HepG2 (cell line): ENCODE measurements around the gene NRBP1. TPM values are rescaled to one million over a fixed set of nuclear protein-coding genes. Genes with fewer than 3 reads are reported as not detected.

Source experiments
- ARID3A ChIP-seq: IDR thresholded peaks from 2 replicates; pipeline ENCODE4 v1.6.1; 2012; ENCODE audit warnings: low read depth, low read length, improper control_type of control experiment
- BRD4 ChIP-seq: sonication (generic); formaldehyde crosslinking; IDR thresholded peaks from 2 replicates; pipeline ENCODE4 v1.4.0; 2020; ENCODE audit warnings: missing genetic modification reagents
- E2F5 ChIP-seq: sonication (generic); formaldehyde crosslinking; conservative IDR thresholded peaks from 2 replicates; pipeline ENCODE4 v1.4.0; 2020; ENCODE audit warnings: missing genetic modification reagents
- ELK4 ChIP-seq: sonication (generic); formaldehyde crosslinking; IDR thresholded peaks from 2 replicates; pipeline ENCODE4 v1.9.0; 2021; ENCODE audit warnings: missing genetic modification reagents, borderline replicate concordance
- JARID2 ChIP-seq: sonication (generic); formaldehyde crosslinking; IDR thresholded peaks from 2 replicates; pipeline ENCODE4 v1.8.1; 2023; ENCODE audit warnings: missing genetic modification reagents, inconsistent platforms; ENCODE audit not compliant: insufficient replicate concordance
- KDM1A ChIP-seq: IDR thresholded peaks from 2 replicates; pipeline ENCODE4 v1.6.1; 2016; ENCODE audit warnings: missing compliant biosample characterization
- KDM5A ChIP-seq: fragments of 200-600 bp; sonication (generic); IDR thresholded peaks from 2 replicates; pipeline ENCODE4 v1.7.0; 2018; ENCODE audit warnings: antibody characterized with exemption, mild to moderate bottlenecking, low read length, borderline replicate concordance
- RBM22 ChIP-seq: fragments of 200-400 bp; formaldehyde crosslinking; optimal IDR thresholded peaks from 2 replicates; pipeline ENCODE3; 2017; ENCODE audit warnings: mild to moderate bottlenecking, low read length, moderate library complexity
- SIN3A ChIP-seq: IDR thresholded peaks from 2 replicates; pipeline ENCODE4 v1.6.1; 2011; ENCODE audit warnings: low read depth, mild to moderate bottlenecking, control low read depth, low read length, borderline replicate concordance
- SIX4 ChIP-seq: sonication (generic); formaldehyde crosslinking; IDR thresholded peaks from 2 replicates; pipeline ENCODE4 v1.4.0; 2020; ENCODE audit warnings: missing genetic modification reagents
- SMAD9 ChIP-seq: sonication (generic); formaldehyde crosslinking; IDR thresholded peaks from 2 replicates; pipeline ENCODE4 v1.5.1; 2020; ENCODE audit warnings: mild to moderate bottlenecking, missing genetic modification reagents
- TCF7L2 ChIP-seq: IDR thresholded peaks from 2 replicates; pipeline ENCODE4 v1.6.1; 2011; ENCODE audit warnings: mild to moderate bottlenecking, low read depth, low read length, moderate library complexity
- UBTF ChIP-seq: sonication (generic); formaldehyde crosslinking; IDR thresholded peaks from 2 replicates; pipeline ENCODE4 v1.4.0; 2020; ENCODE audit warnings: mild to moderate bottlenecking, missing genetic modification reagents
- ZFP90 ChIP-seq: sonication (generic); formaldehyde crosslinking; IDR thresholded peaks from 2 replicates; pipeline ENCODE4 v1.8.0; 2022; ENCODE audit warnings: missing genetic modification reagents, mild to moderate bottlenecking, inconsistent platforms, borderline replicate concordance
- ZNF260 ChIP-seq: sonication (generic); formaldehyde crosslinking; IDR thresholded peaks from 2 replicates; pipeline ENCODE4 v1.4.0; 2020; ENCODE audit warnings: missing genetic modification reagents, low read depth, mild to moderate bottlenecking, borderline replicate concordance
- ZNF337 ChIP-seq: sonication (generic); formaldehyde crosslinking; IDR thresholded peaks from 2 replicates; pipeline ENCODE4 v1.5.1; 2020; ENCODE audit warnings: missing genetic modification reagents, low read depth, mild to moderate bottlenecking, borderline replicate concordance
- ZNF484 ChIP-seq: sonication (generic); formaldehyde crosslinking; IDR thresholded peaks from 2 replicates; pipeline ENCODE4 v1.5.1; 2020; ENCODE audit warnings: mild to moderate bottlenecking, low read depth, missing genetic modification reagents, borderline replicate concordance
- ZNF691 ChIP-seq: sonication (generic); formaldehyde crosslinking; IDR thresholded peaks from 2 replicates; pipeline ENCODE4 v1.4.0; 2020; ENCODE audit warnings: missing genetic modification reagents, low read depth, mild to moderate bottlenecking, borderline replicate concordance
- ZNF772 ChIP-seq: sonication (generic); formaldehyde crosslinking; IDR thresholded peaks from 2 replicates; pipeline ENCODE4 v1.5.0; 2020; ENCODE audit warnings: mild to moderate bottlenecking, missing genetic modification reagents
- ZSCAN21 ChIP-seq: sonication (generic); formaldehyde crosslinking; IDR thresholded peaks from 2 replicates; pipeline ENCODE4 v1.8.0; 2022; ENCODE audit warnings: mild to moderate bottlenecking, missing genetic modification reagents, moderate library complexity, borderline replicate concordance
- polyA plus RNA-seq, 8 experiments: library from polyadenylated mRNA; depleted of rRNA in 3 of 8; stranded (reverse) in 7 of 8; unstranded in 1 of 8; fragments of >200 nt; fragmentation: Illumina TruSeq in 4 of 8; extraction: Trizol in 4 of 8; gene quantifications; 2 replicates each; pipeline versions ENCODE4 v1.2.1 to v1.2.3, GENCODE V29; 2011 to 2016; ENCODE audit warnings: low read depth in 4 of 8, missing spikeins in 1 of 8, mixed read lengths in 1 of 8; ENCODE audit not compliant: insufficient read depth in 1 of 8
- total RNA-seq, 5 experiments: library from RNA; depleted of rRNA; stranded (reverse); fragments of >200 nt; fragmentation: Illumina TruSeq; extraction: Trizol; gene quantifications; 2 replicates each; pipeline ENCODE4 v1.2.3, GENCODE V29; 2016; ENCODE audit warnings: low read depth in 1 of 5

NRBP1 gene
- total and polyA plus RNA-seq, 2 of the 13 experiments (the other 11 are each of a cell fraction or from before 2014, with no cell fraction given) = 165 to 240 TPM

- TF ChIP-seq E2F5 (CRISPR knock-in tag) = peak; percentile 87
- no peak for TF ChIP-seq RBM22
- no peak for TF ChIP-seq JARID2 (CRISPR knock-in tag)
- no peak; the same call in 1 of the 2 replicates for TF ChIP-seq ZFP90 (CRISPR knock-in tag)
- TF ChIP-seq ZNF772 = peak; percentile 27; the same call in 1 of the 2 replicates
- TF ChIP-seq SMAD9 (CRISPR knock-in tag) = no peak
- peak; percentile 76; the same call in 1 of the 2 replicates for TF ChIP-seq UBTF (CRISPR knock-in tag)
- TF ChIP-seq BRD4 (CRISPR knock-in tag) = peak; percentile 72; the same call in 1 of the 2 replicates
- TF ChIP-seq ZNF484 (CRISPR knock-in tag) = peak; percentile 59; the same call in 1 of the 2 replicates
- no peak; the same call in 1 of the 2 replicates for TF ChIP-seq ZNF337 (CRISPR knock-in tag)
- TF ChIP-seq SIN3A = 0 out of 2 replicates have a peak, but pooled peaks have one; percentile 27
- TF ChIP-seq ELK4 (CRISPR knock-in tag) = 0 out of 2 replicates have a peak, but pooled peaks have one; percentile 70
- TF ChIP-seq TCF7L2 = no peak; the same call in 1 of the 2 replicates
- no peak; the same call in 1 of the 2 replicates for TF ChIP-seq ZNF691 (CRISPR knock-in tag)
- TF ChIP-seq SIX4 = no peak
- TF ChIP-seq ARID3A = no peak
- peak; percentile 51; the same call in 1 of the 2 replicates for TF ChIP-seq ZSCAN21
- TF ChIP-seq KDM5A = peak; percentile 67; the same call in 1 of the 2 replicates
- no peak for TF ChIP-seq KDM1A (CRISPR knock-in tag)
- no peak for TF ChIP-seq ZNF260 (CRISPR knock-in tag)
Measured at GRCh38 chr2:27428978-27429541, 629 bp downstream of the NRBP1 start (continued).
